GM10266 (cell line): ENCODE measurements around the gene TRIM54.
A peak's percentile ranks its signal among the peaks of the same experiment; 100 is the strongest.

Experiments
- DNase-seq: peaks from one replicate; pipeline ENCODE4 v3.0.0; 2012; ENCODE audit errors: extremely low spot score
- CTCF ChIP-seq: IDR thresholded peaks from 2 replicates; pipeline ENCODE4 v1.5.1; 2012; ENCODE audit warnings: mild to moderate bottlenecking, low read depth; ENCODE audit not compliant: control insufficient read depth, insufficient read depth; ENCODE audit errors: missing control alignments

Gene TRIM54

GRCh38 chr2:27249159-27249890 is 32.9 kb upstream of the TRIM54 start:
- TF ChIP-seq CTCF, result no peak
- no peak for DNase-seq

GRCh38 chr2:27249891-27250651 is 32.2 kb upstream of the TRIM54 start:
- peak; percentile 81 for TF ChIP-seq CTCF
- peak; percentile 82 for DNase-seq

GRCh38 chr2:27250652-27251379 is 31.4 kb upstream of the TRIM54 start:
- no peak for TF ChIP-seq CTCF
- DNase-seq, result no peak

GRCh38 chr2:27251766-27252165 is 30.5 kb upstream of the TRIM54 start:
- no peak for TF ChIP-seq CTCF
- DNase-seq, result no peak

- no peak for TF ChIP-seq CTCF
- DNase-seq, result no peak
Observed at GRCh38 chr2:27255187-27255586, 27.0 kb upstream of the TRIM54 start.

- TF ChIP-seq CTCF, result no peak
- DNase-seq, result no peak
Observed at GRCh38 chr2:27255660-27256059, 26.6 kb upstream of the TRIM54 start.
